Large intestine (tissue), 12 donors: ENCODE results near the gene KDM6A. TPM values are rescaled to one million over a fixed set of nuclear protein-coding genes. Genes with fewer than 3 reads are reported as not detected.
"Not testable (repeated sequence)": the region's sequence is repeated elsewhere in the genome, so short reads cannot be mapped to it uniquely, and the experiment has no call there.

ENCODE experiments used
- DNase-seq, 2 donors: peaks; one replicate each; pipeline versions ENCODE4 v3.0.0 to v3.0.0-alpha.2; 2013
- H3K27ac ChIP-seq: one replicate; pipeline ENCODE4 v1.5.1; 2013; ENCODE audit warnings: low read length
- H3K27me3 ChIP-seq: 2 replicates; pipeline ENCODE4 v1.6.1; 2013; ENCODE audit warnings: low read length; ENCODE audit not compliant: control insufficient read depth, insufficient read depth
- H3K36me3 ChIP-seq: 2 replicates; pipeline ENCODE4 v1.6.1; 2013; ENCODE audit warnings: low read length; ENCODE audit not compliant: control insufficient read depth, insufficient read depth
- H3K4me1 ChIP-seq: one replicate; pipeline ENCODE4 v1.6.1; 2013; ENCODE audit warnings: low read length; ENCODE audit not compliant: control insufficient read depth, insufficient read depth
- H3K4me3 ChIP-seq: one replicate; pipeline ENCODE4 v1.5.1; 2013; ENCODE audit warnings: low read length
- H3K9me3 ChIP-seq: one replicate; pipeline ENCODE4 v1.6.1; 2013; ENCODE audit warnings: mild to moderate bottlenecking, low read depth, low read length, moderate library complexity; ENCODE audit not compliant: control insufficient read depth
- WGBS: methylation state at CpG from one replicate; pipeline ENCODE4 v1.1.5; 2013; ENCODE audit warnings: low lambda C conversion rate; ENCODE audit not compliant: insufficient coverage; 5-methylcytosine and 5-hydroxymethylcytosine counted together
- long read RNA-seq, 11 donors: transcript quantifications; one replicate each; lab custom pipeline, GENCODE V29; 2026
- polyA plus RNA-seq: library from polyadenylated mRNA; unstranded; fragments of 120-200 nt; gene quantifications from one replicate; pipeline ENCODE4 v1.2.1, GENCODE V29; 2013

Gene KDM6A
- 26.8 TPM for polyA plus RNA-seq
- long read RNA-seq, donor 1: 0 reads
- long read RNA-seq, donor 2, full-length matches to known transcripts: 1 of 7 reads
- long read RNA-seq, donor 2, partial matches to known transcripts: 6 of 7 reads
- long read RNA-seq, donor 2, other reads (novel, unspliced or antisense): 0 of 7 reads
- long read RNA-seq, donor 3, partial matches to known transcripts: 7 of 7 reads
- long read RNA-seq, donor 3, other reads (novel, unspliced or antisense): 0 of 7 reads
- long read RNA-seq, donor 4: 0 reads
- long read RNA-seq, donor 5, partial matches to known transcripts: 5 of 5 reads
- long read RNA-seq, donor 5, other reads (novel, unspliced or antisense): 0 of 5 reads
- long read RNA-seq, donor 6: 0 reads
- long read RNA-seq, donor 7, partial matches to known transcripts: 7 of 7 reads
- long read RNA-seq, donor 7, other reads (novel, unspliced or antisense): 0 of 7 reads
- long read RNA-seq, donor 8, partial matches to known transcripts: 22 of 22 reads
- long read RNA-seq, donor 8, other reads (novel, unspliced or antisense): 0 of 22 reads
- long read RNA-seq, donor 9, partial matches to known transcripts: 7 of 7 reads
- long read RNA-seq, donor 9, other reads (novel, unspliced or antisense): 0 of 7 reads
- long read RNA-seq, donor 10, full-length matches to known transcripts: 1 of 1 reads
- long read RNA-seq, donor 10, partial matches to known transcripts: 0 of 1 reads
- long read RNA-seq, donor 10, other reads (novel, unspliced or antisense): 0 of 1 reads
- long read RNA-seq, donor 11, partial matches to known transcripts: 8 of 8 reads
- long read RNA-seq, donor 11, other reads (novel, unspliced or antisense): 0 of 8 reads

GRCh38 chrX:44872821-44873414 is at the start of gene KDM6A:
Gene KDM6A (plus strand): TSS chrX:44873188. CDS start chrX:44873552, 364 bp downstream.
- Histone ChIP-seq H3K9me3 (no peaks in the 10 kb centered on the region), H3K27ac (peak within 1 kb of the TSS; percentile 97), H3K27me3 (no peaks in the 10 kb centered on the region), H3K36me3 (no peaks in the 10 kb centered on the region), H3K4me3 (peak within 1 kb of the TSS; percentile 85), H3K4me1 (no peaks in the 10 kb centered on the region)
- peak; percentile 98 to 99 for DNase-seq
- no CpG with 5 or more reads among the region's 61 CpGs for WGBS

- H3K27ac ChIP-seq, H3K36me3 ChIP-seq, H3K27me3 ChIP-seq, H3K4me3 ChIP-seq, H3K4me1 ChIP-seq, H3K9me3 ChIP-seq: not testable (repeated sequence)
- peak in 1 of 2 donors; percentile 7 for DNase-seq
- WGBS: no CpG with 5 or more reads among the region's 2 CpGs
These were observed 49.8 kb upstream of the KDM6A start for GRCh38 chrX:44823193-44823592.

- Histone ChIP-seq H3K9me3 (no peaks in the 10 kb centered on the region), H3K27ac (no peak overlapping the region)
- WGBS: 100% methylated on average over 1 of the region's 4 CpGs
These were observed 44.9 kb upstream of the KDM6A start for GRCh38 chrX:44828008-44828605.

GRCh38 chrX:44829832-44830231 is 43.2 kb upstream of the KDM6A start:
- Histone ChIP-seq H3K27ac (peak overlapping the region; percentile 44), H3K27me3 (no peaks in the 10 kb centered on the region), H3K9me3 (no peaks in the 10 kb centered on the region), H3K4me3 (no peak overlapping the region), H3K36me3 (no peaks in the 10 kb centered on the region), H3K4me1 (peaks cover 6% of the 10 kb centered on the region)
- WGBS: no CpG with 5 or more reads among the region's 2 CpGs
- DNase-seq: peak; percentile 59 to 74

More at GRCh38 chrX:44828008-44828605, 44.9 kb upstream of the KDM6A start:
- H3K4me1 ChIP-seq: peaks cover 6% of the 10 kb centered on the region
- no peak for DNase-seq
- no peak overlapping the region for H3K4me3 ChIP-seq
- no peaks in the 10 kb centered on the region for H3K36me3 ChIP-seq
- H3K27me3 ChIP-seq: no peaks in the 10 kb centered on the region

- DNase-seq: no peak
- H3K9me3 ChIP-seq: peaks cover 3% of the 10 kb centered on the region
- H3K27me3 ChIP-seq: no peaks in the 10 kb centered on the region
- H3K36me3 ChIP-seq: no peaks in the 10 kb centered on the region
- 67% methylated on average over 1 of the region's 10 CpGs for WGBS
- peaks cover 4% of the 10 kb centered on the region for H3K4me1 ChIP-seq
- H3K4me3 ChIP-seq: no peak overlapping the region
- H3K27ac ChIP-seq: peak overlapping the region; percentile 56
These were observed 30.3 kb upstream of the KDM6A start for GRCh38 chrX:44842550-44843317.

GRCh38 chrX:44843318-44843702 is 29.7 kb upstream of the KDM6A start:
- no CpG with 5 or more reads among the region's 2 CpGs for WGBS
- Histone ChIP-seq H3K27me3 (no peaks in the 10 kb centered on the region), H3K27ac (peak overlapping the region; percentile 56), H3K9me3 (peaks cover 3% of the 10 kb centered on the region), H3K4me1 (peaks cover 4% of the 10 kb centered on the region), H3K4me3 (no peak overlapping the region), H3K36me3 (no peaks in the 10 kb centered on the region)
- peak; percentile 26 to 55 for DNase-seq

- Histone ChIP-seq H3K9me3 (peaks cover 3% of the 10 kb centered on the region), H3K27me3 (no peaks in the 10 kb centered on the region), H3K4me3 (no peak within 1 kb of the TSS), H3K27ac (peak within 1 kb of the TSS; percentile 56), H3K36me3 (no peaks in the 10 kb centered on the region), H3K4me1 (peaks cover 4% of the 10 kb centered on the region)
- DNase-seq: no peak
- no CpG with 5 or more reads among the region's 16 CpGs for WGBS
These were observed 29.2 kb upstream of the KDM6A start, which contains the start of gene DUSP21 for GRCh38 chrX:44843753-44844152. Gene DUSP21 (plus strand): TSS chrX:44844021. CDS start chrX:44844133, 112 bp downstream.

GRCh38 chrX:44844204-44844603 is 28.8 kb upstream of the KDM6A start:
- DNase-seq: no peak
- Histone ChIP-seq H3K27ac (no peak overlapping the region), H3K4me3 (no peak overlapping the region), H3K27me3 (no peaks in the 10 kb centered on the region), H3K4me1 (peaks cover 4% of the 10 kb centered on the region), H3K36me3 (no peaks in the 10 kb centered on the region), H3K9me3 (peaks cover 3% of the 10 kb centered on the region)
- no CpG with 5 or more reads among the region's 26 CpGs for WGBS

GRCh38 chrX:44850891-44851290 is 22.1 kb upstream of the KDM6A start:
- not testable (repeated sequence) for H3K4me3 ChIP-seq, H3K27me3 ChIP-seq, H3K9me3 ChIP-seq, H3K27ac ChIP-seq, DNase-seq, H3K36me3 ChIP-seq, H3K4me1 ChIP-seq
- no CpG with 5 or more reads among the region's 6 CpGs for WGBS
